B cell (primary cell): Measurements from ENCODE around the gene KCNJ14.

Experiments
- CTCF ChIP-seq: fragments of 200-600 bp; IDR thresholded peaks from one replicate; pipeline ENCODE4 v1.8.0; 2022; ENCODE audit warnings: antibody characterized with exemption, mild to moderate bottlenecking
- EZH2 ChIP-seq: IDR thresholded peaks from 2 replicates; pipeline ENCODE4 v1.6.1; 2012; ENCODE audit warnings: borderline replicate concordance, low read depth, mild to moderate bottlenecking, moderate library complexity, low read length; ENCODE audit not compliant: insufficient read depth, poor library complexity, severe bottlenecking

GRCh38 chr19:48419158-48419920 lies 36.0 kb upstream of the KCNJ14 start:
- TF ChIP-seq EZH2, result no peak
- no peak for TF ChIP-seq CTCF
